OCI-LY1 (cell line): ENCODE data around the gene CPNE1.

Source experiments
- H2AFZ ChIP-seq: fragments of 200-600 bp; sonication (generic), shearing (Covaris generic); 2 replicates; pipeline ENCODE4 v1.6.0; 2014; ENCODE audit warnings: antibody characterized with exemption, mild to moderate bottlenecking, low read length
- H3F3A ChIP-seq: fragments of 200-600 bp; sonication (generic), shearing (Covaris generic); 2 replicates; pipeline ENCODE4 v1.6.0; 2014; ENCODE audit warnings: mild to moderate bottlenecking, antibody characterized with exemption, low read length, moderate library complexity; ENCODE audit not compliant: insufficient read depth
- H3K27ac ChIP-seq: fragments of 200-600 bp; sonication (generic); 2 replicates; pipeline ENCODE4 v1.5.1; 2014; ENCODE audit warnings: low read length, mixed run types, mild to moderate bottlenecking, low read depth; ENCODE audit not compliant: poor library complexity, severe bottlenecking
- H3K27me3 ChIP-seq: fragments of 200-600 bp; sonication (generic); 2 replicates; pipeline ENCODE4 v1.6.0; 2014; ENCODE audit warnings: antibody characterized with exemption, mild to moderate bottlenecking, low read length, moderate library complexity; ENCODE audit not compliant: insufficient read depth
- H3K36me3 ChIP-seq: fragments of 200-600 bp; sonication (generic); 2 replicates; pipeline ENCODE4 v1.6.1; 2014; ENCODE audit warnings: mild to moderate bottlenecking, antibody characterized with exemption, low read length, moderate library complexity, mixed read lengths; ENCODE audit not compliant: insufficient read depth
- H3K4me1 ChIP-seq: fragments of 200-600 bp; sonication (generic); 2 replicates; pipeline ENCODE4 v1.5.1; 2014; ENCODE audit warnings: mild to moderate bottlenecking, low read length, moderate library complexity; ENCODE audit not compliant: insufficient read depth, severe bottlenecking
- H3K4me2 ChIP-seq: fragments of 200-600 bp; sonication (generic), shearing (Covaris generic); 2 replicates; pipeline ENCODE4 v1.6.1; 2014; ENCODE audit warnings: low read length
- H3K4me3 ChIP-seq: fragments of 200-600 bp; sonication (generic); 2 replicates; pipeline ENCODE4 v1.5.1; 2014; ENCODE audit warnings: low read length, low read depth, mild to moderate bottlenecking, mixed read lengths; ENCODE audit not compliant: poor library complexity, severe bottlenecking
- H3K79me2 ChIP-seq: fragments of 200-600 bp; shearing (Covaris generic); 2 replicates; pipeline ENCODE4 v1.6.1; 2016; ENCODE audit warnings: mixed run types, low read length, mixed read lengths; ENCODE audit not compliant: insufficient read depth
- H3K9ac ChIP-seq: fragments of 200-600 bp; sonication (generic), shearing (Covaris generic); 2 replicates; pipeline ENCODE4 v1.6.1; 2014; ENCODE audit warnings: mild to moderate bottlenecking, low read length, mixed read lengths
- H3K9me2 ChIP-seq: fragments of 200-600 bp; sonication (generic), shearing (Covaris generic); 2 replicates; pipeline ENCODE4 v1.6.1; 2014; ENCODE audit warnings: low read depth, mild to moderate bottlenecking, low read length, mixed read lengths
- H3K9me3 ChIP-seq: fragments of 200-600 bp; shearing (Covaris generic); 2 replicates; pipeline ENCODE4 v1.6.1; 2014; ENCODE audit warnings: low read length, mixed read lengths
- H4K20me1 ChIP-seq: fragments of 200-600 bp; sonication (generic), shearing (Covaris generic); 2 replicates; pipeline ENCODE4 v1.6.0; 2016; ENCODE audit warnings: mild to moderate bottlenecking, low read length; ENCODE audit not compliant: insufficient read depth
- CTCF ChIP-seq: fragments of 200-600 bp; sonication (generic), shearing (Covaris generic); IDR thresholded peaks from 2 replicates; pipeline ENCODE4 v1.5.1; 2017; ENCODE audit warnings: mild to moderate bottlenecking, antibody characterized with exemption, low read length, moderate library complexity, mixed read lengths
- EZH2 ChIP-seq: fragments of 200-600 bp; sonication (generic), shearing (Covaris generic); IDR thresholded peaks from 2 replicates; pipeline ENCODE4 v1.8.0; 2017; ENCODE audit warnings: borderline replicate concordance, mixed run types, mild to moderate bottlenecking, antibody characterized with exemption, low read length, moderate library complexity, mixed read lengths

Gene CPNE1

GRCh38 chr20:35615667-35616464, 48.8 kb downstream of the CPNE1 start, which contains the start of gene SPAG4:
Gene SPAG4 (plus strand): TSS chr20:35615829. CDS start chr20:35616004, 175 bp downstream.
- peak within 1 kb of the TSS; percentile 97 for H3K27ac ChIP-seq
- peak within 1 kb of the TSS; percentile 99 for H3K4me2 ChIP-seq
- no peaks in the 10 kb centered on the region for H3K9me2 ChIP-seq
- peaks cover 57% of the 10 kb centered on the region for H3K4me1 ChIP-seq
- H3K27me3 ChIP-seq, result no peaks in the 10 kb centered on the region
- peak within 1 kb of the TSS; percentile 82 for H3K9ac ChIP-seq
- TF ChIP-seq EZH2 (no peak), CTCF (no peak)
- no peaks in the 10 kb centered on the region for H3K9me3 ChIP-seq
- no peaks in the 10 kb centered on the region for H3K79me2 ChIP-seq
- H3K4me3 ChIP-seq, result peak within 1 kb of the TSS; percentile 82
- no peak within 1 kb of the TSS for H2AFZ ChIP-seq
- H4K20me1 ChIP-seq, result no peaks in the 10 kb centered on the region
- H3K36me3 ChIP-seq, result no peaks in the 10 kb centered on the region
- 0 out of 2 replicates have a peak, but pooled peaks cover 4% of the 10 kb centered on the region for H3F3A ChIP-seq

- H3K4me3 ChIP-seq, result no peak overlapping the region
- H2AFZ ChIP-seq, result no peak overlapping the region
- no peaks in the 10 kb centered on the region for H3K36me3 ChIP-seq
- peak overlapping the region; percentile 97 for H3K27ac ChIP-seq
- H3K27me3 ChIP-seq, result no peaks in the 10 kb centered on the region
- H3K4me2 ChIP-seq, result peak overlapping the region; percentile 21; the same call in 1 of the 2 replicates
- no peaks in the 10 kb centered on the region for H3K9me2 ChIP-seq
- peaks cover 62% of the 10 kb centered on the region for H3K4me1 ChIP-seq
- TF ChIP-seq EZH2, result no peak
- no peak for TF ChIP-seq CTCF
- H3F3A ChIP-seq, result 0 out of 2 replicates have a peak, but pooled peaks cover 4% of the 10 kb centered on the region
- H4K20me1 ChIP-seq, result no peaks in the 10 kb centered on the region
- no peaks in the 10 kb centered on the region for H3K79me2 ChIP-seq
- H3K9me3 ChIP-seq, result no peaks in the 10 kb centered on the region
- H3K9ac ChIP-seq, result no peak overlapping the region
Measured at GRCh38 chr20:35611482-35611881, 53.2 kb downstream of the CPNE1 start.

- Histone ChIP-seq H3K4me2 (peak overlapping the region; percentile 21; the same call in 1 of the 2 replicates), H3K9me3 (no peaks in the 10 kb centered on the region), H3K9ac (peak overlapping the region; percentile 22; the same call in 1 of the 2 replicates), H4K20me1 (no peaks in the 10 kb centered on the region), H3F3A (0 out of 2 replicates have a peak, but pooled peaks cover 4% of the 10 kb centered on the region), H3K36me3 (no peaks in the 10 kb centered on the region), H3K27ac (peak overlapping the region; percentile 97), H3K9me2 (no peaks in the 10 kb centered on the region), H2AFZ (no peak overlapping the region), H3K4me3 (no peak overlapping the region), H3K79me2 (no peaks in the 10 kb centered on the region), H3K27me3 (no peaks in the 10 kb centered on the region), H3K4me1 (peaks cover 67% of the 10 kb centered on the region)
- TF ChIP-seq CTCF (no peak), EZH2 (no peak)
Measured at GRCh38 chr20:35610833-35611427, 53.8 kb downstream of the CPNE1 start.
